NCI-H146 treated with DMSO at 0.1 percent for 48 hours (cell line): Measurements from ENCODE around the gene NUP133.
"Not testable (repeated sequence)": the region's sequence is repeated elsewhere in the genome, so short reads cannot be mapped to it uniquely, and the experiment has no call there.

Experiments
- DNase-seq: peaks from one replicate; lab custom pipeline; 2025; ENCODE audit not compliant: unreplicated experiment; lab: John Stamatoyannopoulos, UW

The NUP133 gene

GRCh38 chr1:229507951-229508822 is at the start of gene NUP133:
NUP133 (minus strand) TSS chr1:229508341; CDS start chr1:229508249, 92 bp downstream.
- peak; percentile 95 for DNase-seq

GRCh38 chr1:229557200-229557850 is 49.2 kb upstream of the NUP133 start:
- no peak for DNase-seq

- no peak for DNase-seq
Observed at GRCh38 chr1:229554886-229555621, 46.9 kb upstream of the NUP133 start.

GRCh38 chr1:229553621-229554130 is 45.5 kb upstream of the NUP133 start:
- DNase-seq, result no peak

- no peak for DNase-seq
Observed at GRCh38 chr1:229552732-229553131, 44.6 kb upstream of the NUP133 start.

GRCh38 chr1:229550812-229551567 is 42.8 kb upstream of the NUP133 start:
- no peak for DNase-seq

GRCh38 chr1:229547542-229547941 is 39.4 kb upstream of the NUP133 start:
- no peak for DNase-seq

GRCh38 chr1:229544587-229544986 is 36.4 kb upstream of the NUP133 start:
- DNase-seq, result no peak

- no peak for DNase-seq
Observed at GRCh38 chr1:229539863-229540506, 31.8 kb upstream of the NUP133 start.

GRCh38 chr1:229538945-229539344 is 30.8 kb upstream of the NUP133 start:
- no peak for DNase-seq

GRCh38 chr1:229537894-229538293 is 29.8 kb upstream of the NUP133 start:
- no peak for DNase-seq

GRCh38 chr1:229536982-229537381 is 28.8 kb upstream of the NUP133 start:
- DNase-seq, result no peak

GRCh38 chr1:229535230-229535629 is 27.1 kb upstream of the NUP133 start:
- no peak for DNase-seq

- DNase-seq, result no peak
Observed at GRCh38 chr1:229531326-229531725, 23.2 kb upstream of the NUP133 start.

- no peak for DNase-seq
Observed at GRCh38 chr1:229529639-229530038, 21.5 kb upstream of the NUP133 start.

- DNase-seq, result no peak
Observed at GRCh38 chr1:229526695-229527094, 18.6 kb upstream of the NUP133 start.

GRCh38 chr1:229523052-229523451 is 14.9 kb upstream of the NUP133 start:
- no peak for DNase-seq

GRCh38 chr1:229514578-229515275 is 6.6 kb upstream of the NUP133 start:
- DNase-seq, result peak; percentile 18

GRCh38 chr1:229511625-229512024 is 3.5 kb upstream of the NUP133 start:
- not testable (repeated sequence) for DNase-seq

GRCh38 chr1:229511201-229511600 is 3.1 kb upstream of the NUP133 start:
- DNase-seq, result not testable (repeated sequence)
